Measurements from ENCODE around the gene CLCN5.

- TF ChIP-seq TARDBP (IDR thresholded peaks at IDR 0.05) (no peak), FOXM1 (IDR thresholded peaks at IDR 0.05; ENCODE audit: borderline replicate concordance) (no peak), HDGF (IDR thresholded peaks at IDR 0.05; ENCODE audit: borderline replicate concordance) (no peak), FOXK2 (IDR thresholded peaks at IDR 0.05) (no peak), SP1 (IDR thresholded peaks at IDR 0.05) (no peak), ZNF384 (IDR thresholded peaks at IDR 0.05) (no peak), CTBP1 (IDR thresholded peaks at IDR 0.05; ENCODE audit: borderline replicate concordance) (no peak), SUZ12 (IDR thresholded peaks at IDR 0.05) (no peak), FOXA1 (IDR thresholded peaks at IDR 0.05) (no peak)
Observed at GRCh38 chrX:49878128-49878833, 44.1 kb upstream of the CLCN5 start.
